ENCODE measurements around the gene MYBPC3.

MYBPC3 gene

DNA sequence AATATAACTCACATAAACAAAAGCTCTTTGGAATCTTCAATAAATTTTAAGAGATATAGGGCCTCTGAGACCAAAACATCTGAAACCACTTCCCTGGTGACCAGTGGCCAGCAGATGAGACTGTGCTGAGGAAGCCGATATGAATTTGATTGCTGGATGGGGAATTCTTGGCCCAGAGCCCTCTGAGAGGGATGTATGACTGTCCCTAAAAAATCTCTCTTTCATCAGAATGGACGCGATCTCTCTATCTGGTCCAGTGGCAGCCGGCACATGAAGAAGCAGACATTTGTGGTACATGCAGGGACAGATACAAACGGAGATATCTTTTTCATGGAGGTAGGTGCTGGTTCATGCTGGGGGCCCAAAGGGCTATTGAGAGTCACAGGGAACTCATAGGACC, 37.5 kb downstream of the MYBPC3 start:
- DNase-seq, result no peak

DNA sequence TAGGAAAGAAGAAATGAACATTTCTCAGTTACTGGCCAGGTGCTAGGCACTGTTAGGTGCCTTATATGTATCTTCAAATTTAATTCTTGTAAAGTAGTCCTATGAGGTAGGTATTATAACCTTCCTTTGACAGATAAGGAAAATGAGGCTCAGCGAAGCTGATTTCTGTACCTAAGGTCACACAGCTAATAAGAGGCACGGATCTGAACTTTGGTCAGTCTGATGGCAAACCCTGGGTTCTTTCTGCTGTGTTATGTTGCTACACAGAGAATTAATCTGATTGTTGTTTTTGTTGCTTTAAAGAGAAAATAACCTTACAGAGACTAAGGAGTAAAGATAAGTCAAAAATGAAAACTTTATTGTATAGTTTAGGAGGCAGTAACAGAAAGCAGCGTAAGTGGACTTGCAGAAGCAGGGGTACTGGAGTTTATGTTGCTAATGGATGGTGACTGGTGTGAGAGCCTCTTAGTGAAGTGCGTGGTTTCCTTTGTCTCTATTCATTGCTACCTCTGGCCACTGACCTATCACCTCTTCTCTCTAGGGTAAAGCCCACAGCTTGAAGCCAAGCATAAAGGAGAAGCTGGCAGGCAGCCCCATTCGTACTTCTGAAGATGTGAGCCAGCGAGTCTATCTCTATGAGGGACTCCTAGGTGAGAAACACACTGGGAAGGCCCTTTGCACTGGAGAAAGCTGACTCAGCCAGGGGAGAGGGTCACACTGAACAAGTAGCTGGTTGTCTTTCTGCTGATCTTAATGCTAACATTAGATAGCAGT, 44.3 kb downstream of the MYBPC3 start:
- no peak for DNase-seq

DNA sequence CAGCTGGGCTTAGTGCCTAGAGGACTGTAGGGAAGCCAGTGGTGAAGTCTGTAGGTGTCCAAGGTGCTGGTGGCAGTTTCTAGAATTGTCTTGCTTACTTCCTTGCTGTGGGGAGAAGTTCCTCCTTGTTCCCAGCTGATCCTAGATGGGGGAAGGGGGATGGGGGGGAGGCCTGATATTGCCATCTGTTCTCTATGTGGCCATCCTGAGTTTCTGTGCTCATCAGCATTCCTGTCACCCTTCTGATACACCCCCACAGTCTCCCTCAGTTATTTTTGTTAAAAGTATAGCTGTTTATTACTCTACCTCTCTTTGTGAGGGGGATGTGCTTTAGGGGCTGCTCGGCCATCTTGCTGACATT, 46.0 kb downstream of the MYBPC3 start:
- DNase-seq, result no peak

DNA sequence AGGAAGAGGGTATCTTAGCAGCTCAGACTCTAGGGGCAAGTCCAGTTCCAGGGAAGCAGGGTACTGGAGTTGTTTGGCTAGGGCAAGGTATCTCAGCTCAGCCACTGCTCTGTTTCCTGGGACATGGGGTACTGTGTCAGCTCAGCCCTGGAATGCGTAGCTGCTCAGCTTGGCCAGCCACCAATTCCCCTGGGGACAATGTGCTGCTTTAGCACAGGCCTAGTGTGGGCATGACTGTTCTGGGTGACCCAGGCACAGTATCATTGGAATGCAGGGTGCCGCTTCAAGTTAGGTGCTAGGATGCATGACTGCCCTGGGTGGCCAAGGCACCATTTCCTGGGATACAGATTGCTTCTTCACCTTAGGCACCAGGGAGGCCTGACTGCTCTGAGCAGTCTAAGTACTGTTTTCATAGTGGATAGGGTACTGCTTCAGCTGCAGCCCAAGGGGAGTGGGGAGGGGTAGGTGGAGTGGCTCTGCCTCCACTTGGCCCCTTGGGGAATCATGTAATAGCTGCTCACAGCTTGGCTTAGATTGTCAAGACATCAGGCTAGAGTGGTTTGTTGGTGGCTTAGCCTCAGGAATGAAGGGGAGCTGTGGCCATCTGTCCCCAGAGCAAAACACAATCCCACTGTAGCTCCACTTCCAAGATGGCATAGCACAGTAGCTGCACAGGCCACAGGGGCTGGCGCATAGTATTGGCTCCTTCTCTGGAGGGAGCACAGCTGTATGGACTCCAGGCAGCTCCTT, 46.6 kb downstream of the MYBPC3 start:
- no peak for DNase-seq

DNA sequence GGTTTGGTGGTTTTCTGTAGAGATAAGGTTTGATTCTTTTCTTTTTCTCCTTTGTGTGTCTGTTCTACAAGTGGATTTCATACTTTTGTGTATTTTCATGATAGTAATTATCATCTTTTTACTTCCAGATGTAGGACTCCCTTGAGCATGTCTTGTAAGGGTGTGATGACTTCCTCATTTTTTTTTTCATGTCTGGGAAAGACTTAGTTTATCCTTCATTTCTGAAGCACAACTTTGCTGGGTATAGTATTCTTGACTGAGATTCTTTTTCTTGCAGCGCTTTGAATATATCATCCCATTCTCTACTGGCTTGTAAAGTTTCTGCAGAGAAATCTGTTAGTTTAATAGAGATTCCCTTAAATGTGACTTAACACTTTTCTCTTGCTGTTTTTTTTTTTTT, 49.6 kb downstream of the MYBPC3 start:
- DNase-seq, result no peak

DNA sequence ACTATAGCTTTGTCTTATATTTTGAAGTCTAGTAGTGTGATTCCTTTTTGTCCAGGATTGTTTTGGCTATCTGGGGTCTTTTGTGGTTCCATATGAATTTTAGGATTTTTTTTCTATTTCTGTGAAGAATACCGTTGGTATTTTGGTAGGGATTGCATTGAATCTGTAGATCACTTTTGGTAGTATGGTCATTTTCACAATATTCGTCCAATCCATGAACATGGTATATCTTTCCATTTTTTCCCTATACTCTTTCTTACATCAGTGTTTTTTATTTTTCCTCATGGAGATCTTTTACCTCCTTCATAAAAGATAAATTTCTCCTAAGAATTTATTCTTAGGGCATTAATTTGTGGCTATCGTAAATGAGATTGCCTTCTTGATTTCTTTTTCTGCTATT, 53.4 kb downstream of the MYBPC3 start:
- DNase-seq, result no peak

DNA sequence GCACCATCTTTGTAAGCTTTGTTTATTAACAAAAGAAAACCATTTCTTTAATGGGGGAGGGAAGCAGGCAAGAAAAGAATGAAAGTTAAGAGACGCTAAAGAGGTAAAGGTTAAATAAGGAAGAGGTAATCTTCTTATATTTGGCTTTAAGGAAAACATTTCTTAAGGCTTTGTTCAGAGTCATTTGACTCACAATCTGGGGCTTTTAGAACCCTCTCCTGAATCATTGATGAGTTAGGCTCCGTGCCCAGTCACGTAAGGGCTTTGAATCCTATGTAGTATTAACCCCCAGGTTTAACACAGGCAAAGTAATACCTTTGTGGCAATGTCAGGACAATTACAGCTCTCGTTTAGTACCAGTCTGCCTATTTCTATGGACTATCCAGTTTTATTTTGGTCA, 56.5 kb downstream of the MYBPC3 start:
- DNase-seq, result no peak

DNA sequence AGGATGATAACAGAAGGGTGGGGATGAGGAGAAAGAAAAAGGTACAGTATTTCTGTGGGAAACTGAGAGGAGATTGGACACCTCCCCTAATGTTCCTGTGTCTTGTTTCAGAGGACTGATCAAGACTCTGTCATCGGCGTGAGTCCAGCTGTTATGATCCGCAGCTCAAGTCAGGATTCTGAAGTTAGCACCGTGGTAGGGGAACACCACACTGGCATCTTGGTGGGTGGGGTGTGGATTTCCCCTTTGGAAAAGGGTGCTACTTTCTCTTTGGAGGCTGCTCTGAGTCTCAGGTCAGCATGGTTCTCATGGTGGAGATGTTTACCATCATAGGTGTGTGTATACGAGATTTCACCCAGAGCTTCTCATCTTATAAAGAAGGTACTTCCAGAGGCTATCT, 57.1 kb downstream of the MYBPC3 start:
- DNase-seq, result no peak

DNA sequence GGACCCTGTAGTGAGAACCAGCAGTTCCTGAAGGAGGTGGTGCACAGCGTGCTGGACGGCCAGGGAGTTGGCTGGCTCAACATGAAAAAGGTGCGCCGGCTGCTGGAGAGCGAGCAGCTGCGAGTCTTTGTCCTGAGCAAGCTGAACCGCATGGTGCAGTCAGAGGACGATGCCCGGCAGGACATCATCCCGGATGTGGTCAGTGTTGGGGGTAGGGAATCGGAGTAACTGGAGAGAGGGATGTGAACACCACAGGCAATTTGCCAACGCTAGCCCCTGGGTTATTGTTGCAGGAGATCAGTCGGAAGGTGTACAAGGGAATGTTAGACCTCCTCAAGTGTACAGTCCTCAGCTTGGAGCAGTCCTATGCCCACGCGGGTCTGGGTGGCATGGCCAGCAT, 62.6 kb downstream of the MYBPC3 start:
- no peak for DNase-seq

DNA sequence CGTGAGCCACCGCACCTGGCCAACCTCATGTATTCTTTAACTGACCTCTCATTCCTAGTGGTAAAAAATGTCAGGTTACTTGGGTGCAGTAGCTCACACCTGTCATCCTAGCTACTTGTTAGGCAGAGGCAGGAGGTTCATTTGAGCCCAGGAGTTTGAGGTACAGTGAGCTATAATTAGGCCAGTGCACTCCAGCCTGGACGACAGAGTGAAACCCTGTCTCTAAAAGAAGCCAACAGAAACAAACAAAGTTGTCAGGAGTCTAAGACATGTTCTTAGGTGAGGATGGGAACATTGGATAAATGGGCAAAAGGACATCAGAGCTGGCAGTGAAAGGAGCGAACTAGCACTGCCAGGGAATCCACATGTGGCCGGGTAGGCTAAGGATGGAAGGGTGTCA, 64.4 kb downstream of the MYBPC3 start:
- no peak for DNase-seq

DNA sequence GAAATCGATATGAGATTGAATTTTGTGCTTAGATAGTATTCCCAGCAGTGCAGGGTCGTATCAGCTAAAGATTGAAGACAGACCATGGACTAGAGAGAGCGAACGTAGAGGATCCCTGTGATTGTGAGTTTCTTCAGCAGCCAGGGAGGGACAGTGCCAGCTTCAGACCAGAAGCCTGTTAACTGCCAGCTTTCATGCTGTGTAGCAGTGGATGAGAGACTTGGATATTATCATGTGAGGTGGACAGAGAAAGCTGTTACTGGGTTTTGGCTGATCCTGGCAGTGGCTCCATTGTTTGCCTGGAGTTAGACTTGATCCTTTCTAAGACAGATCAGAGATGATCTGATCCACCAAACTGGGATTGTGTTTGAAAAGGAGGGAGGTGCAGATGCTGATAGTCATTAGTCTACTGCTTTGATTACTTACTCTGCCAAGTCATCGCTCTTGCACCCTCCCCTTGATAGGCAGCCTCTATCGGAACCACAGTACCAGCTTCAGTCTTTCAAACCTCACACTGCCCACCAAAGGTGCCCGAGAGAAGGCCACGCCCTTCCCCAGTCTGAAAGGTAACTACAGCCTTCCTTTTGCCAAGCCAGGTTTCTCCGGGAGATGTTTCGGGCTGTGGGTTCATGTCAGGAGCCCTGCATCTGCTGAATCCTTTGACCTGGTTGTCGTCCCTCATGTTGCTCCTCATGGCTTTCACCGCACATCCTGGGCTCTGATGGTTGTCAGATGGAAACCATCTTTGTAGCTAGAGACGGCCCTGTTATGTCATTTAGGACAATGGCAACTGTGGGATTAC, 66.3 kb downstream of the MYBPC3 start:
- DNase-seq, result no peak

DNA sequence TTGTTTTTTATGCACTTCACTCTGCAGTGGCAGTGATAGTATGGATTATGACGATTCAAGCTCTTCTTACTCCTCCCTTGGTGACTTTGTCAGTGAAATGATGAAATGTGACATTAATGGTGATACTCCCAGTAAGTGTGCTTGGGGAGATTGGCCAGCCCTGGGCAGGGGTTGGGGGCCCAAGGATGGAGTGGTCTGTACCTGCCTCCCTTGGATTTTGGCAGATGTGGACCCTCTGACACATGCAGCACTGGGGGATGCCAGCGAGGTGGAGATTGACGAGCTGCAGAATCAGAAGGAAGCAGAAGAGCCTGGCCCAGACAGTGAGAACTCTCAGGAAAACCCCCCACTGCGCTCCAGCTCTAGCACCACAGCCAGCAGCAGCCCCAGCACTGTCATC, 68.4 kb downstream of the MYBPC3 start:
- no peak for DNase-seq

DNA sequence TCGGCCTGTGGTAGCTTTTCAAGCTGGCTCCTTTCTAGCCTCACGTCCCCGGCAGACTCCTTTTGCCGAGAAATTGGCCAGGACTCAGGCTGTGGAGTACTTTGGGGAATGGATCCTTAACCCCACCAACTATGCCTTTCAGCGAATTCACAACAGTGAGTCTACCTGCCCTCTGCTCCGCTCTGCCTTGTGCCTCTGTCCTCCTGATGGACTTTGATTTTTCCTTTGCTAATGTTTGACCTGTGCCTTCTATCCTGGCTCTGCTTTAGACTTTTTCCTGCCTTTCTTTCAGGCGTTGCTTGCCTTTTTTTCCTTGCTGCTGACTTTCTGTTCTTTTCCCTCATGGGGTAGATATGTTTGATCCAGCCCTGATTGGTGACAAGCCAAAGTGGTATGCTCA, 70.0 kb downstream of the MYBPC3 start:
- no peak for DNase-seq
